GM12878 (cell line): ENCODE results near the gene ZNF814. TPM values are rescaled to one million over a fixed set of nuclear protein-coding genes. Genes with fewer than 3 reads are reported as not detected.
"Not testable (repeated sequence)": the region's sequence is repeated elsewhere in the genome, so short reads cannot be mapped to it uniquely, and the experiment has no call there.

Experiments
- ATAC-seq: fragments of 200-7000 bp; cut with Tn5 transposase; 3 replicates; pipeline ENCODE4 v1.9.1; 2020; ENCODE audit warnings: mild to moderate bottlenecking, moderate library complexity
- BruUV-seq: library from RNA; stranded (reverse); fragments of 400-500 nt; replicated peaks from 2 replicates; lab custom pipeline; 2021; lab: Mats Ljungman, UMichigan
- CTCF ChIA-PET: fragments of 300-600 bp; sonication (Branson Sonifier 250); formaldehyde crosslinking; extraction: SDS; loops from one replicate; lab custom pipeline; 2021; ENCODE audit warnings: inconsistent platforms; lab: Yijun Ruan, JAX
- POLR2A ChIA-PET: fragments of 350-600 bp; formaldehyde crosslinking; extraction: SDS; loops from one replicate; lab custom pipeline; 2021; ENCODE audit warnings: inconsistent platforms; lab: Charles Lee
- RAD21 ChIA-PET: fragments of 300-600 bp; sonication (Branson Sonifier 250); formaldehyde crosslinking; loops from one replicate; lab custom pipeline; 2023; ENCODE audit warnings: antibody characterized with exemption; ENCODE audit not compliant: unreplicated experiment; lab: Charles Lee
- SMC1A ChIA-PET: fragments of 300-600 bp; sonication (Branson Sonifier 250); formaldehyde crosslinking; loops from one replicate; lab custom pipeline; 2023; ENCODE audit not compliant: unreplicated experiment, uncharacterized antibody; lab: Charles Lee
- DNase-seq: peaks from one replicate; pipeline ENCODE4 v3.0.0-alpha.2; 2011; ENCODE audit warnings: low read depth, low spot score
- FAIRE-seq: peaks from 3 replicates; lab custom pipeline; 2011; peaks lifted over from hg19 to GRCh38; lab: Jason Lieb, UNC
- H2AFZ ChIP-seq: 2 replicates; pipeline ENCODE4 v1.6.0; 2011; ENCODE audit warnings: low read depth, low read length, control low read depth; ENCODE audit not compliant: control insufficient read depth
- H3K27ac ChIP-seq: 2 replicates; pipeline ENCODE4 v1.5.1; 2011; ENCODE audit warnings: control low read depth; ENCODE audit not compliant: control insufficient read depth, insufficient read depth
- H3K27me3 ChIP-seq, 2 experiments: replicated peaks in 1 of 2; 2 replicates each; pipeline versions ENCODE4 v1.6.0 to v1.6.1; 2011; ENCODE audit warnings: low read length in 1 of 2; ENCODE audit not compliant: control insufficient read depth in 2 of 2, insufficient read depth in 2 of 2
- H3K36me3 ChIP-seq, 2 experiments: 2 replicates each; pipeline ENCODE4 v1.5.1; 2011; ENCODE audit warnings: low read length in 1 of 2; ENCODE audit not compliant: control insufficient read depth in 2 of 2, insufficient read depth in 2 of 2
- H3K4me1 ChIP-seq: 2 replicates; pipeline ENCODE4 v1.6.1; 2011; ENCODE audit warnings: mild to moderate bottlenecking, low read length, moderate library complexity, mixed read lengths; ENCODE audit not compliant: control insufficient read depth, insufficient read depth
- H3K4me2 ChIP-seq: 2 replicates; pipeline ENCODE4 v1.6.0; 2011; ENCODE audit warnings: control low read depth; ENCODE audit not compliant: control insufficient read depth, insufficient read depth
- H3K4me3 ChIP-seq: fragments of 200-600 bp; sonication (generic); 2 replicates; pipeline ENCODE4 v1.5.1; 2016
- H3K79me2 ChIP-seq: 2 replicates; pipeline ENCODE4 v1.6.0; 2011; ENCODE audit warnings: low read length; ENCODE audit not compliant: control insufficient read depth, insufficient read depth
- H3K9ac ChIP-seq: 2 replicates; pipeline ENCODE4 v1.8.0; 2011; ENCODE audit warnings: low read length, control low read depth, mixed read lengths; ENCODE audit not compliant: control insufficient read depth, insufficient read depth
- H3K9me3 ChIP-seq: replicated peaks from 3 replicates; pipeline ENCODE4 v1.5.1; 2011; ENCODE audit warnings: mild to moderate bottlenecking, low read length; ENCODE audit not compliant: control insufficient read depth, insufficient read depth
- H4K20me1 ChIP-seq: 2 replicates; pipeline ENCODE4 v1.6.0; 2011; ENCODE audit not compliant: control insufficient read depth, insufficient read depth
- ATF7 ChIP-seq: fragments of 450-650 bp; IDR thresholded peaks from 2 replicates; pipeline ENCODE4 v1.6.1; 2016; ENCODE audit warnings: low read depth, mild to moderate bottlenecking
- CREB1 ChIP-seq: IDR thresholded peaks from 2 replicates; pipeline ENCODE4 v1.6.1; 2012; ENCODE audit warnings: low read depth, mild to moderate bottlenecking, inconsistent platforms
- GATAD2B ChIP-seq: fragments of 450-650 bp; conservative IDR thresholded peaks from 2 replicates; pipeline ENCODE4 v1.6.1; 2017; ENCODE audit warnings: low read depth, mild to moderate bottlenecking, moderate library complexity
- NFIC ChIP-seq: IDR thresholded peaks from 2 replicates; pipeline ENCODE4 v1.6.1; 2012; ENCODE audit warnings: low read depth, mild to moderate bottlenecking, inconsistent platforms, low read length, moderate library complexity
- NFYB ChIP-seq: IDR thresholded peaks from 2 replicates; pipeline ENCODE4 v1.6.1; 2011; ENCODE audit warnings: low read depth, mild to moderate bottlenecking, low read length, improper control_type of control experiment, moderate library complexity; ENCODE audit not compliant: insufficient read depth
- STAT3 ChIP-seq: IDR thresholded peaks from 2 replicates; pipeline ENCODE4 v1.6.1; 2011; ENCODE audit warnings: low read depth, low read length, improper control_type of control experiment
- SUZ12 ChIP-seq: fragments of 200-600 bp; sonication (generic); IDR thresholded peaks from one replicate; pipeline ENCODE4 v1.6.1; 2018; ENCODE audit warnings: antibody characterized with exemption, mild to moderate bottlenecking; ENCODE audit not compliant: unreplicated experiment
- WGBS: methylation state at CpG from one replicate; pipeline ENCODE4 v1.1.6; 2016; ENCODE audit warnings: low lambda C conversion rate; ENCODE audit not compliant: insufficient replicate concordance, insufficient coverage; ENCODE audit errors: missing lambda C conversion rate; 5-methylcytosine and 5-hydroxymethylcytosine counted together
- in situ Hi-C: fragments of 300-500 bp; cut with MboI; formaldehyde crosslinking; loops from 9 replicates; pipeline ENCODE4 v1.14.3; 2018; ENCODE audit warnings: mixed read lengths
- intact Hi-C: fragments of 100-400 bp; cut with micrococcal nuclease; formaldehyde crosslinking; loops from one replicate; pipeline ENCODE4 v1.14.2; 2022; ENCODE audit not compliant: unreplicated experiment
- polyA plus RNA-seq, 11 experiments: library from polyadenylated mRNA; depleted of rRNA in 4 of 11; unstranded in 6 of 11; stranded (reverse) in 5 of 11; fragments of >200 nt; fragmentation: Nextera tagmentation in 4 of 11; fragmentation: Illumina TruSeq in 1 of 11; extraction: Ambion mirVana in 4 of 11; extraction: Trizol in 1 of 11; gene quantifications; 1 replicate in 1 of 11; 2 replicates in 10 of 11; pipeline versions ENCODE4 v1.2.1 to v1.2.3, GENCODE V29; 2011 to 2016; ENCODE audit warnings: inconsistent platforms in 2 of 11, missing spikeins in 2 of 11, low read depth in 1 of 11
- total RNA-seq, 4 experiments: library from RNA; depleted of rRNA in 3 of 4; stranded (reverse); fragments of >200 nt in 3 of 4; fragmentation: Illumina TruSeq in 1 of 4; extraction: Trizol in 1 of 4; gene quantifications; 2 replicates each; pipeline versions ENCODE4 v1.2.1 to v1.2.3, GENCODE V29; 2013 to 2021
- TF ChIP-seq, protein P1 (sequence below): IDR thresholded peaks from 2 replicates; pipeline ENCODE4 v1.6.1; 2012; ENCODE audit warnings: low read depth, low read length, improper control_type of control experiment
- TF ChIP-seq, protein P2 (sequence below): IDR thresholded peaks from 2 replicates; pipeline ENCODE4 v1.6.1; 2011; ENCODE audit warnings: borderline replicate concordance, low read depth, mild to moderate bottlenecking, moderate library complexity, mixed read lengths, low read length; ENCODE audit not compliant: insufficient read depth; ENCODE audit errors: extremely low read length
- TF ChIP-seq, protein P3 (sequence below): fragments of 450-650 bp; IDR thresholded peaks from 2 replicates; pipeline ENCODE4 v1.6.1; 2018; ENCODE audit warnings: mild to moderate bottlenecking, low read depth, moderate library complexity; ENCODE audit not compliant: partially characterized antibody

ZNF814 gene
- total and polyA plus RNA-seq, 10 of the 15 experiments (the other 5 are each of a cell fraction or from before 2014, with no cell fraction given) = 10.9 to 31.0 (median 21.6) TPM

DNA sequence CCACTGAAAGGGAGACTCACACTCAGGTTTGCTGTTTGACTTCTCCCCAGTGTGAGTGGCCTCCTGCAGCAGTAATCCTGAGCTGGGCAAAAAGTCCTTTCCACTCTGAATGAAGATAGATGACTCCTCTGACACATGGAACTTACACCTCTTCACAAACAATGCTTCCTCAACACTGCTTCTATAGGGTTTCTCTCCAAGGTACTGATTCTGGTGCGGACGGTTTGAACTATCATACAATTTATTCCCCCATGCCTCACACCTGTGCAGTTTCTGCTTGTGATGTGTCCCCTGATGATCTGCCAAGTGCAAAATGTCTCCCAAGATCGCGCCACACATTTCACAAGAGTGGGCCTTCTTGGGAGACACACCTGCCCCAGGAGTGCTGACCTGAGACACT is 38.8 kb upstream of the ZNF814 start:
- Histone ChIP-seq H4K20me1 (no peaks in the 10 kb centered on the region), H3K27me3 (no peaks in the 10 kb centered on the region), H2AFZ (no peak overlapping the region), H3K27ac (no peak overlapping the region), H3K4me2 (no peak overlapping the region), H3K9ac (no peak overlapping the region), H3K36me3 (no peaks in the 10 kb centered on the region), H3K4me3 (no peak overlapping the region), H3K4me1 (no peaks in the 10 kb centered on the region), H3K79me2 (no peaks in the 10 kb centered on the region), H3K9me3 (peaks cover 29% of the 10 kb centered on the region)
- ATAC-seq = no peak
- FAIRE-seq = no peak
- CTCF ChIA-PET = no interaction called here
- in situ Hi-C loops (no loop called here), intact Hi-C loops (no loop called here)
- POLR2A ChIA-PET = no interaction called here
- TF ChIP-seq SUZ12 (no peak), NFIC (no peak), GATAD2B (no peak), NFYB (no peak), STAT3 (no peak)
- WGBS = 95% methylated on average over 4 of the region's 4 CpGs
- SMC1A ChIA-PET = no interaction called here
- RAD21 ChIA-PET = no interaction called here
- no TSS peak for BruUV-seq
- no peak for DNase-seq

DNA sequence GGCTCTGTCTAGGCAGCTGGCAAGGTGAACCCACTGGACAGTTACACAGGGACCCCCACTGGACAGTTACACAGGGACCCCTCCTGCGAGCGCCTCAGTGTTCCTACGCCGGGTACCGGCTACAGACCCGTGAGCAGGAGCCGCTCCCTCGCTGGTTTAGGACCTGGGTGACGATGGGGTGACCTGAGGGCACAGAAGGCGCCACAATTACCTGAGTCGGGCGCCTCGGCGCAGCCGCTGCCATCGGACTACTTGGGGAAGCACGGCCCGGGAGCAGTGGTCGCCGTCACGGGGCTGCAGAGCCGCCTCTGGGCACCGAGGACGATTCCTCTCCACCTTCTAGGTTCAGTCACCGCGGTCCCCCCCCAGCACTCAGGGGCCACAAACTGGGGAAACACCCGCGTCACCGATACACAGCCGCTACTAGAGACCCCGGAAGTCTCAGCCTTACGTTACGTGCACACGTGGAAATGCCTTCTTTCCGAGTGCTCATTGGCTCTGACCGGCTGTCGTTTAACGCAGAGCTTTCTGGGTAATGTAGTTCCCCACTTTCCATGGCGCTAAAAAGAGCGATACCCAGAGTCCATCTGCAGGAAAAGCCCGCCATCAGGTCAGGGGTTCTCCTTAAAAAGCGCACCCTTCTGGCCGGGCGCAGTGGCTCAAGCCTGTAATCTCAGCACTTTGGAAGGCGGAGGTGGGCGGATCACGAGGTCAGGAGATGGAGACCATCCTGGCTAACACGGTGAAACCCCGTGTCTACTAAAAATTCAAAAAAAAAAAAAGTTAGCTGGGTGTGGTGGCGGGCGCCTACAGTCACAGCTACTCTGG is 27.5 kb upstream of the ZNF814 start, which contains the start of gene ZNF417:
Gene ZNF417, minus strand, starts transcription at position 425 of the 828 bp plus-strand sequence. Its CDS starts 181 bp downstream, at position 244.
- H4K20me1 ChIP-seq, H3K4me1 ChIP-seq, H3K9me3 ChIP-seq, H3K27me3 ChIP-seq, H3K36me3 ChIP-seq, in situ Hi-C loops, intact Hi-C loops: not testable (repeated sequence)
- RAD21 ChIA-PET = interaction anchor here (0.6 to 1.6 kb wide), 2 partner anchors 188 to 1664 kb away, joined by 3 to 4 read pairs; no protein-coding TSS in a partner anchor
- SMC1A ChIA-PET = interaction anchor here (0.9 kb wide), 1 partner anchor 31 kb away, joined by 3 read pairs; no protein-coding TSS in a partner anchor
- WGBS = under 1% methylated on average over 51 of the region's 51 CpGs
- ATAC-seq = peak; percentile 100
- Histone ChIP-seq H3K79me2 (peaks cover 12% of the 10 kb centered on the region), H3K4me2 (peak within 1 kb of the TSS; percentile 89), H2AFZ (peak within 1 kb of the TSS; percentile 75), H3K27ac (peak within 1 kb of the TSS; percentile 70), H3K9ac (peak within 1 kb of the TSS; percentile 85), H3K4me3 (peak within 1 kb of the TSS; percentile 94)
- POLR2A ChIA-PET = interaction anchor here (0.6 to 1.4 kb wide), 3 partner anchors 414 to 482 kb away, joined by 3 read pairs; partner anchors contain the start of gene ZNF749
- CTCF ChIA-PET = interaction anchor here (0.6 kb wide), 1 partner anchor 360 kb away, joined by 3 read pairs; no protein-coding TSS in a partner anchor
- FAIRE-seq = peak; percentile 98
- BruUV-seq = TSS peak; percentile 75
- peak; percentile 93 for DNase-seq
- TF ChIP-seq ATF7 = peak; percentile 62
- TF ChIP-seq CREB1 = peak; percentile 92
- TF ChIP-seq, protein P1, sequence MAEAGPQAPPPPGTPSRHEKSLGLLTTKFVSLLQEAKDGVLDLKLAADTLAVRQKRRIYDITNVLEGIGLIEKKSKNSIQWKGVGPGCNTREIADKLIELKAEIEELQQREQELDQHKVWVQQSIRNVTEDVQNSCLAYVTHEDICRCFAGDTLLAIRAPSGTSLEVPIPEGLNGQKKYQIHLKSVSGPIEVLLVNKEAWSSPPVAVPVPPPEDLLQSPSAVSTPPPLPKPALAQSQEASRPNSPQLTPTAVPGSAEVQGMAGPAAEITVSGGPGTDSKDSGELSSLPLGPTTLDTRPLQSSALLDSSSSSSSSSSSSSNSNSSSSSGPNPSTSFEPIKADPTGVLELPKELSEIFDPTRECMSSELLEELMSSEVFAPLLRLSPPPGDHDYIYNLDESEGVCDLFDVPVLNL = peak; percentile 54; the same call in 1 of the 2 replicates
- TF ChIP-seq, protein P2, sequence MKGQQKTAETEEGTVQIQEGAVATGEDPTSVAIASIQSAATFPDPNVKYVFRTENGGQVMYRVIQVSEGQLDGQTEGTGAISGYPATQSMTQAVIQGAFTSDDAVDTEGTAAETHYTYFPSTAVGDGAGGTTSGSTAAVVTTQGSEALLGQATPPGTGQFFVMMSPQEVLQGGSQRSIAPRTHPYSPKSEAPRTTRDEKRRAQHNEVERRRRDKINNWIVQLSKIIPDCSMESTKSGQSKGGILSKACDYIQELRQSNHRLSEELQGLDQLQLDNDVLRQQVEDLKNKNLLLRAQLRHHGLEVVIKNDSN = peak; percentile 45
- TF ChIP-seq, protein P3, sequence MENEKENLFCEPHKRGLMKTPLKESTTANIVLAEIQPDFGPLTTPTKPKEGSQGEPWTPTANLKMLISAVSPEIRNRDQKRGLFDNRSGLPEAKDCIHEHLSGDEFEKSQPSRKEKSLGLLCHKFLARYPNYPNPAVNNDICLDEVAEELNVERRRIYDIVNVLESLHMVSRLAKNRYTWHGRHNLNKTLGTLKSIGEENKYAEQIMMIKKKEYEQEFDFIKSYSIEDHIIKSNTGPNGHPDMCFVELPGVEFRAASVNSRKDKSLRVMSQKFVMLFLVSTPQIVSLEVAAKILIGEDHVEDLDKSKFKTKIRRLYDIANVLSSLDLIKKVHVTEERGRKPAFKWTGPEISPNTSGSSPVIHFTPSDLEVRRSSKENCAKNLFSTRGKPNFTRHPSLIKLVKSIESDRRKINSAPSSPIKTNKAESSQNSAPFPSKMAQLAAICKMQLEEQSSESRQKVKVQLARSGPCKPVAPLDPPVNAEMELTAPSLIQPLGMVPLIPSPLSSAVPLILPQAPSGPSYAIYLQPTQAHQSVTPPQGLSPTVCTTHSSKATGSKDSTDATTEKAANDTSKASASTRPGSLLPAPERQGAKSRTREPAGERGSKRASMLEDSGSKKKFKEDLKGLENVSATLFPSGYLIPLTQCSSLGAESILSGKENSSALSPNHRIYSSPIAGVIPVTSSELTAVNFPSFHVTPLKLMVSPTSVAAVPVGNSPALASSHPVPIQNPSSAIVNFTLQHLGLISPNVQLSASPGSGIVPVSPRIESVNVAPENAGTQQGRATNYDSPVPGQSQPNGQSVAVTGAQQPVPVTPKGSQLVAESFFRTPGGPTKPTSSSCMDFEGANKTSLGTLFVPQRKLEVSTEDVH = peak; percentile 74
